GM12875 (cell line): Measurements from ENCODE around the gene TRIM42.

ENCODE experiments used
- H3K4me3 ChIP-seq: one replicate; pipeline ENCODE4 v1.5.1; 2011; ENCODE audit warnings: low read depth, low read length, control low read depth
- TF ChIP-seq, protein P1 (sequence below): IDR thresholded peaks from 2 replicates; pipeline ENCODE4 v1.5.1; 2011; ENCODE audit warnings: low read depth, mild to moderate bottlenecking, control low read depth, inconsistent platforms, low read length, moderate library complexity, borderline replicate concordance; ENCODE audit not compliant: insufficient read depth

The TRIM42 gene

DNA sequence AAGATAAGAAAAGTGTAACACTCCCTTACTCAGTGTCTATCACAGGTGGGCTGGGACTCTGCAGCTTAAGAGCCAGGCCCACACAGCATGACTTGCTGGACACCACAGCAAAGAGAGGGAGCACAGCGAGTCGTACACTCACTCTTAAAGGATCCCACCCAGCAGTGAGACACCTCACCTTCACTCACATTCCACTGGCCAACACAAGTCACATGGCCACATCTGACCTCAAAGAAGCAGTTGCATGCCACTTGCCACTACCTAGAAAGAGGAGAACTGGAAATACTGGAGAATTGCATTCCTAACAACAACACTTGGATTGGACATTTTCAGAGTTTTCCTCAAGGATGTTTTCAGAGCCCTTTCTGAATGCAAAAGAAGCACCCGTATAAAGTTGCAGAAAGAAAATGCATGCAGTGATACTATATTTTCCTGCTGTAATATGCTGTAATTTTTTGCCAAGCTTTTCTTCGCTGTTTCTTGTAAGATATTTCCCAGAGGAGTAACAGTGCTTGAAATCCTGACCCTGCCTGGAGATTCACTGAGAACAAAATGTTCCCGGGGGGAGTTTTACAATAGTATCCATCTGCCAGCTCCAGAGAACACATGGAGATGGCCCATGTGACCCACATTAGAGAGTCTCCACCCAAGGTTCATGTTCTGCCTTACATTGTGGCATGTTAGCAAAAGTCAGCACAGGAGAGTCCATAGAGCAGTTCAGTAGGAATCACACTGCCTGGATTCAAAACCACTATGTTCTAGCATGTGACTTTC lies 42.2 kb downstream of the TRIM42 start:
- TF ChIP-seq, protein P1, sequence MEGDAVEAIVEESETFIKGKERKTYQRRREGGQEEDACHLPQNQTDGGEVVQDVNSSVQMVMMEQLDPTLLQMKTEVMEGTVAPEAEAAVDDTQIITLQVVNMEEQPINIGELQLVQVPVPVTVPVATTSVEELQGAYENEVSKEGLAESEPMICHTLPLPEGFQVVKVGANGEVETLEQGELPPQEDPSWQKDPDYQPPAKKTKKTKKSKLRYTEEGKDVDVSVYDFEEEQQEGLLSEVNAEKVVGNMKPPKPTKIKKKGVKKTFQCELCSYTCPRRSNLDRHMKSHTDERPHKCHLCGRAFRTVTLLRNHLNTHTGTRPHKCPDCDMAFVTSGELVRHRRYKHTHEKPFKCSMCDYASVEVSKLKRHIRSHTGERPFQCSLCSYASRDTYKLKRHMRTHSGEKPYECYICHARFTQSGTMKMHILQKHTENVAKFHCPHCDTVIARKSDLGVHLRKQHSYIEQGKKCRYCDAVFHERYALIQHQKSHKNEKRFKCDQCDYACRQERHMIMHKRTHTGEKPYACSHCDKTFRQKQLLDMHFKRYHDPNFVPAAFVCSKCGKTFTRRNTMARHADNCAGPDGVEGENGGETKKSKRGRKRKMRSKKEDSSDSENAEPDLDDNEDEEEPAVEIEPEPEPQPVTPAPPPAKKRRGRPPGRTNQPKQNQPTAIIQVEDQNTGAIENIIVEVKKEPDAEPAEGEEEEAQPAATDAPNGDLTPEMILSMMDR, result no peak
- H3K4me3 ChIP-seq, result no peak overlapping the region

- TF ChIP-seq, protein P1, result no peak
- H3K4me3 ChIP-seq, result no peak overlapping the region
Observed at GRCh38 chr3:140723576-140723975, 45.7 kb downstream of the TRIM42 start.

- TF ChIP-seq, protein P1, result no peak
Observed at GRCh38 chr3:140724856-140725812, 47.3 kb downstream of the TRIM42 start.

DNA sequence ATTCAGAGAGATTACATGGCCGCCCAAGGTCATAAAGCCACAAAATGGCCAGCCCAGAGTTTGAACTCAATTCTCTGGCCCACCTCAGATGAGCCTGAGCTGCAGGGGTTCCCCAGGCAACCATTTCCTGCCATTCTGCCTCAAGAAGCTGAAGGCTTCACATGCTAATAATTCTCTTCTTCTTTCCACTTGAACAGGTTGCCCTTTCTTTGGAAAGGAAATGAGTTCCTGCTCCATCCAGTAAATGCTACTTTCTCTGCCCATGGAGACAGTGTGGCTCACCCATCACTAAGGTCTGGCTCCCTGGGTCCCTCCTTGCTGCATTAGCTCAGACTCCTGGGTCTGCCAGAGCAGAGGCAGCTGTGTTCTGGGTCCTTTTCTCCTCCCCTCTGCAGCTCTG lies 48.2 kb downstream of the TRIM42 start:
- TF ChIP-seq, protein P1, result no peak
- H3K4me3 ChIP-seq, result no peak overlapping the region

More at GRCh38 chr3:140724856-140725812, 47.3 kb downstream of the TRIM42 start:
- H3K4me3 ChIP-seq, result no peak overlapping the region

DNA sequence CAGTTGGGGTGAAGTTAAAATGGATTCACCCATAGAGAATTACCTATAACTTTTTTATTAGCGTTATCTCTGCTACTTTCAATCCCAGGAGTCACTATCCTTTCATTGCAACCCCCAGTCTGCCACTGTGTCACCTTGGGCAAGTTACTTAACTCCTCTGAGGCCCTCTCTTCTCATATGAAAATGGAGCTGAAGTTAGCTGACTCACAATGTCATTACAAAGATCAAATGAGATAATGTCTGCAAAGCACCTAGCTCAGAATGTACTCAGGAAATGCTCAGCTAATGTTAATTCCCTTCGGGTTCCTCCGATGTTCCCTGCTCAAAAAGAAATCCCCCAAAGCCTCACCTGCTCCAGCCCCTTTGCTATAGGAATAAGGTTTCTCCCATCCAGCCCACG lies 50.0 kb downstream of the TRIM42 start:
- no peak overlapping the region for H3K4me3 ChIP-seq
- TF ChIP-seq, protein P1, result no peak

- no peak overlapping the region for H3K4me3 ChIP-seq
- TF ChIP-seq, protein P1, result no peak
Observed at GRCh38 chr3:140731440-140732119, 53.7 kb downstream of the TRIM42 start.
